Naive thymus-derived CD4-positive, alpha-beta T cell (primary cell): ENCODE results near the gene ZNF804B. TPM values are rescaled to one million over a fixed set of nuclear protein-coding genes. Genes with fewer than 3 reads are reported as not detected.

ENCODE experiments used
- ATAC-seq: fragments of 150-1000 bp; cut with Tn5 transposase; 2 replicates; pipeline ENCODE4 v1.10.0; 2021; ENCODE audit warnings: mild to moderate bottlenecking, moderate library complexity
- CTCF ChIA-PET: fragments of 350-600 bp; sonication (Branson Sonifier 250); formaldehyde crosslinking; loops from one replicate; lab custom pipeline; 2021; ENCODE audit warnings: antibody characterized with exemption; lab: Charles Lee
- POLR2A ChIA-PET: fragments of 350-600 bp; sonication (Branson Sonifier 250); formaldehyde crosslinking; loops from one replicate; lab custom pipeline; 2021; ENCODE audit warnings: antibody characterized with exemption, inconsistent platforms; lab: Charles Lee
- DNase-seq, 9 donors: peaks; one replicate each; pipeline versions ENCODE4 v3.0.0 to v3.0.0-alpha.2; 2020 to 2022; ENCODE audit warnings: mixed read lengths in 1 of 9
- H3K27ac ChIP-seq: one replicate; pipeline ENCODE4 v1.7.0; 2013; ENCODE audit warnings: mild to moderate bottlenecking, low read depth, low read length, moderate library complexity
- H3K27me3 ChIP-seq, 2 donors: one replicate each; pipeline ENCODE4 v1.7.0; 2013; ENCODE audit warnings: low read length in 2 of 2, mild to moderate bottlenecking in 2 of 2, moderate library complexity in 2 of 2; ENCODE audit not compliant: control insufficient read depth in 2 of 2, insufficient read depth in 2 of 2
- H3K36me3 ChIP-seq, 3 experiments: 1 replicate in 2 of 3; 2 replicates in 1 of 3; pipeline ENCODE4 v1.7.0; 2013; ENCODE audit warnings: low read length in 3 of 3, mild to moderate bottlenecking in 3 of 3, moderate library complexity in 1 of 3; ENCODE audit not compliant: insufficient read depth in 3 of 3, control insufficient read depth in 2 of 3
- H3K4me1 ChIP-seq, 2 donors: one replicate each; pipeline ENCODE4 v1.7.0; 2013; ENCODE audit warnings: low read length in 2 of 2, mild to moderate bottlenecking in 2 of 2, moderate library complexity in 1 of 2; ENCODE audit not compliant: control insufficient read depth in 2 of 2, insufficient read depth in 2 of 2
- H3K4me3 ChIP-seq: 2 replicates; pipeline ENCODE4 v1.7.0; 2013; ENCODE audit warnings: mild to moderate bottlenecking, low read length
- H3K9me3 ChIP-seq, 3 experiments: 1 replicate in 2 of 3; 2 replicates in 1 of 3; pipeline ENCODE4 v1.7.0; 2013; ENCODE audit warnings: low read length in 3 of 3; ENCODE audit not compliant: control insufficient read depth in 2 of 3
- H3K27ac Mint-ChIP-seq, 9 donors: one replicate each; pipeline ENCODE4 v1.8.0; 2020 to 2022; ENCODE audit warnings: mixed read lengths in 9 of 9, mild to moderate bottlenecking in 8 of 9, moderate library complexity in 5 of 9, inconsistent platforms in 2 of 9
- H3K27me3 Mint-ChIP-seq, 5 donors: one replicate each; pipeline ENCODE4 v1.8.0; 2021 to 2022; ENCODE audit warnings: mixed read lengths in 5 of 5, mild to moderate bottlenecking in 1 of 5
- H3K36me3 Mint-ChIP-seq, 5 donors: one replicate each; pipeline ENCODE4 v1.8.0; 2020 to 2022; ENCODE audit warnings: mixed read lengths in 5 of 5, mild to moderate bottlenecking in 3 of 5, inconsistent platforms in 1 of 5
- H3K4me1 Mint-ChIP-seq, 7 donors: one replicate each; pipeline ENCODE4 v1.8.0; 2020 to 2022; ENCODE audit warnings: mixed read lengths in 7 of 7, mild to moderate bottlenecking in 3 of 7, inconsistent platforms in 1 of 7
- H3K4me3 Mint-ChIP-seq, 10 donors: one replicate each; pipeline ENCODE4 v1.8.0; 2020 to 2022; ENCODE audit warnings: mild to moderate bottlenecking in 10 of 10, mixed read lengths in 10 of 10, moderate library complexity in 6 of 10, inconsistent platforms in 2 of 10
- H3K9me3 Mint-ChIP-seq, 11 donors: one replicate each; pipeline ENCODE4 v1.8.0; 2020 to 2022; ENCODE audit warnings: mixed read lengths in 11 of 11, mild to moderate bottlenecking in 4 of 11, inconsistent platforms in 1 of 11, moderate library complexity in 1 of 11
- intact Hi-C, 2 donors: fragments of 100-400 bp; cut with micrococcal nuclease; formaldehyde crosslinking; loops; one replicate each; pipeline ENCODE4 v1.15.1; 2023
- polyA plus RNA-seq, 2 donors: library from polyadenylated mRNA; unstranded; fragments of 300-500 nt; fragmentation: Illumina TruSeq; gene quantifications; one replicate each; pipeline ENCODE4 v1.2.3, GENCODE V29; 2021
- total RNA-seq, 6 experiments: library from RNA in 5 of 6; stranded (reverse) in 5 of 6; gene quantifications; 1 replicate in 5 of 6; 2 replicates in 1 of 6; pipeline ENCODE4 v1.2.3 and lab custom pipeline; 2021 to 2026

Gene ZNF804B
- total and polyA plus RNA-seq, 7 experiments from 2014 or later, result not detected

DNA sequence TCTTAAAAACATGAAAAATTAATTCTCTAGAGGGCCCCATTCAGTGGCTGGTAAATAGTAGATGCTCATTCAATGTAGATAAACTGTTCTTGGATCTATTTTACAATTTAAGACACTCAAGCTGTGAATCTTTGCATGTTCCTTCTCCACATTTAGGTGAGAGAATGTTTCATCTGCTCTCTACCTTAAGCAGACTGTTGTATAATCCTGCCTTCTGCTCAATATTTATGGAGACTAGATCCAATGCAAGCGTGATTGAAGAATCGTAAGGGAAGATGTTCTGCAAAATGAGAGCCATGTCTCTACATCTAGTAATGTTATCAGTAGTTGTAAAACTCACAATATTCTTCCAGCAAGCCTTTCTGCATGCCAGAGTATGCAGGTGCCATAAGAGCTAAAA lies 151.0 kb downstream of the ZNF804B start:
- H3K27me3 Mint-ChIP-seq, result no peaks in the 10 kb centered on the region
- intact Hi-C loops, result loop anchor here in 1 of 2 donors (2.0 kb wide), 1 partner anchor 712 kb away; no protein-coding TSS in a partner anchor
- no peaks in the 10 kb centered on the region for H3K4me1 Mint-ChIP-seq
- H3K36me3 Mint-ChIP-seq, result no peaks in the 10 kb centered on the region
- Histone ChIP-seq H3K4me1 (no peaks in the 10 kb centered on the region), H3K9me3 (no peaks in the 10 kb centered on the region), H3K27me3 (no peaks in the 10 kb centered on the region), H3K4me3 (no peak overlapping the region), H3K36me3 (no peaks in the 10 kb centered on the region), H3K27ac (no peak overlapping the region)
- H3K4me3 Mint-ChIP-seq, result no peak overlapping the region
- peaks cover 0 to 3% (median 0%) of the 10 kb centered on the region in 11 donors for H3K9me3 Mint-ChIP-seq
- ChIA-PET POLR2A (no interaction called here), CTCF (no interaction called here)
- no peak overlapping the region for H3K27ac Mint-ChIP-seq
- ATAC-seq (no peak), DNase-seq (no peak)

DNA sequence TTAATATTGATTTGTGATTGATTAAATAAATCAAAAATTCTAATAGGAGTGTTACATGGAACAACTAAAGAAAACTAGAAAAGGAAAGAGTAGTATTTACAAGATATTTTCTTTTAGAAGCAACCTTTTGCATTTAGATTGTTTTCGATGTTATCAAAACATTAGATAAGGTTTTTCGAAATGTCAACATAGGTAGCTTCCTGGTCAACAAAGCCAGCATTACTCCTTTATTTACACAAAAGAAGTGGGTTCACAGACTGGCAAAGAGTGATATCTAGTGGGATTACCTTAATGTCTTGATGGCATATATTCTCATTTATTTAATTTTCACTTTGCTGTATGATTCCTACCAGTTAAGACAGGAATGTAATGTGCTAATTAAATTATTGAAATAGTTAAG lies 153.4 kb downstream of the ZNF804B start:
- Histone ChIP-seq H3K4me1 (no peaks in the 10 kb centered on the region), H3K27me3 (no peaks in the 10 kb centered on the region), H3K4me3 (no peak overlapping the region), H3K36me3 (no peaks in the 10 kb centered on the region), H3K9me3 (no peaks in the 10 kb centered on the region), H3K27ac (no peak overlapping the region)
- ATAC-seq (no peak), DNase-seq (no peak)
- no peaks in the 10 kb centered on the region for H3K36me3 Mint-ChIP-seq
- H3K27ac Mint-ChIP-seq, result no peak overlapping the region
- CTCF ChIA-PET, result no interaction called here
- POLR2A ChIA-PET, result no interaction called here
- no peaks in the 10 kb centered on the region for H3K4me1 Mint-ChIP-seq
- no peaks in the 10 kb centered on the region for H3K9me3 Mint-ChIP-seq
- intact Hi-C loops, result no loop called here
- H3K27me3 Mint-ChIP-seq, result no peaks in the 10 kb centered on the region
- no peak overlapping the region for H3K4me3 Mint-ChIP-seq

DNA sequence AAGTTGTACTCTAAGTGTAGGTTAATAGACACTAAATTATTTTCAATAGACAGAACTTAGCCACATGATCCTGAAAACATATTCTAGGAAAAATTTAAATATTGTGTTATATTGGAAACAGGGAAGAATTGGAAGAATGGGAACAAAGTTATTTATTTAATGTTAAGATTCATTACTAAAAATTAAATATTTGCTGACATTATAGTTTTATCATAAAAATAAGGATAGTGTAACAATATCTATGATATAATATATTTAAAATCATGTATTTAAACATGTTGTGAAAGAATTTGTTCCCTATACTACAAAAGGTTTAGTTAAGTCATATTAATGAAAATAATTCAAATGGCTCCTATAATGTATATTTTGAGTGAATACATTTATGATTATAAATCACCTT lies 156.1 kb downstream of the ZNF804B start:
- no peak for ATAC-seq
- CTCF ChIA-PET, result no interaction called here
- intact Hi-C loops, result no loop called here
- Mint-ChIP-seq H3K27me3 (no peaks in the 10 kb centered on the region), H3K9me3 (no peaks in the 10 kb centered on the region), H3K27ac (no peak overlapping the region), H3K36me3 (no peaks in the 10 kb centered on the region), H3K4me3 (no peak overlapping the region), H3K4me1 (no peaks in the 10 kb centered on the region)
- Histone ChIP-seq H3K36me3 (no peaks in the 10 kb centered on the region), H3K27me3 (no peaks in the 10 kb centered on the region), H3K9me3 (no peaks in the 10 kb centered on the region), H3K4me3 (no peak overlapping the region), H3K27ac (no peak overlapping the region), H3K4me1 (no peaks in the 10 kb centered on the region)
- POLR2A ChIA-PET, result no interaction called here
- DNase-seq, result no peak

DNA sequence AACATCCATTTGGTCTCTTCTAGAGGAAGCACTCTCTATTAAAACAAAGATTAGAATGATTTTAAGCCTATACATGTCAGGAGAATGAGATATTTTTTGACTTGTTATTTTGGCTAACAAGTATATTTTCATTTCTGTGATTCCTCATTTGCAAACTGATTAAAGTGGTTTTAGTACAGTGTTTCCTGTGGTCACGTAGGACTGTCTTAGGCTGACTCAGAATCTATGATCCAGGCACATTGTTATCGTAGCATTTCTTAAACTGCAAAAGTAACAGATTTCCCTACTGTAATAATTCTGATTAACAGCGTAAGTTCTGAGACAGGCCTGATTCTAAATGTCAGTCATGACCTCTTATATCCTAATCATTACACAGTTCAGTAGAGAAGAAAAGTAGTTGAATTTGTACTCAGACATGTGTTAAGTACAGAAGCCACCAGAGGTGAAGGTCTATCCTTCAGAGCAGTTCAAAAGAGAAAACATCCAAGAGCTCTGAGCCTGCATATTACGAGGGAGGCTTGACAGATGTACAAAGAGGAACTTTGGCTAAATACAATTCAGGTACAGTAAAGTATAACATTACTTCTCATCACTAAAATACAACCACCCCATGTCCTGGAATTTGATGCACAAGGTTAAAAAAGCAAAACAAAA lies 160.1 kb downstream of the ZNF804B start:
- no peak for DNase-seq
- Histone ChIP-seq H3K36me3 (no peaks in the 10 kb centered on the region), H3K9me3 (no peaks in the 10 kb centered on the region), H3K27me3 (no peaks in the 10 kb centered on the region), H3K4me3 (no peak overlapping the region), H3K27ac (no peak overlapping the region), H3K4me1 (no peaks in the 10 kb centered on the region)
- Mint-ChIP-seq H3K4me3 (no peak overlapping the region), H3K9me3 (no peaks in the 10 kb centered on the region), H3K36me3 (no peaks in the 10 kb centered on the region), H3K27me3 (peaks cover 0 to 5% (median 0%) of the 10 kb centered on the region in 5 donors), H3K4me1 (no peaks in the 10 kb centered on the region), H3K27ac (no peak overlapping the region)
- ChIA-PET CTCF (no interaction called here), POLR2A (no interaction called here)
- intact Hi-C loops, result no loop called here
- ATAC-seq, result no peak

DNA sequence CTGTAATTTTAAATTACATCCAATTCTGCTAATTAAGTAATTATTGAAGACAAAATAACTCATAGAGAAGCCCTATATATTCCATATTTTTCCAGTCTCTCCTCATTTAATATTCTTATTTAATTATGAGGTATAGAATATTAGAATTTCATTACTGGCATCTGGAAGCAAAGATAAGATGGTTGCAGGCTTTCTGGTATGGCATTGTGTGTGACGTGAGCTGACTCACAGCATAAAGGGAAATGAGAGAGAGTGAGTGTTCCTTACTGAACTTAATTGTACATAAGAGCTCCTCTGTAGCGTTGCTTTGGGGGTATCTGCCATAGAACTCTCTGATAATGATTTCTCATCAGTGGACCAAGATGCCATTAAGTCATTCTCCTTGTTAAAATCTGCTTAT lies 163.4 kb downstream of the ZNF804B start:
- intact Hi-C loops, result no loop called here

DNA sequence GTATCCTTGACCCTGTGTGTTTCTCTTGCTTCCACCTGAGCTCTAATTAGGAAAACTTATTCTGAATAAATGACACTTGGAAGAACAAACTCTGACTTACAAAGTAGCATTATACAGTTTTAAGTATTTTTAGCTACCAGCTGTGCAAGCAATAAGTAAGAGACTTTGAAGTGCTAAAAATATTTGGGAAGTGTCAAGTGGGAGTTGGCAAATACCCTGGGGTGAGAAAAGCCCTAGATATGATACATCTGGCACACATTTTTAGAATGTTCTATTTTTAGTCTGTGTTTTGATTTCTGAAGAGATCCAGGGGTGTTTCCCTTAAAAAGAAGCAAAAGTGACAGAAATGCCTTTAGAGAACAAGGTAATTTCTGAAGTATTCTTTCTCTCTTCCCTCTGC lies 168.8 kb downstream of the ZNF804B start:
- no peak overlapping the region for H3K4me3 ChIP-seq
- CTCF ChIA-PET, result no interaction called here
- no peak overlapping the region for H3K4me3 Mint-ChIP-seq

More for the DNA sequence above, 163.4 kb downstream of the ZNF804B start:
- no peaks in the 10 kb centered on the region for H3K9me3 Mint-ChIP-seq
- H3K4me3 Mint-ChIP-seq, result no peak overlapping the region
- no peaks in the 10 kb centered on the region for H3K9me3 ChIP-seq
- H3K36me3 ChIP-seq, result no peaks in the 10 kb centered on the region
- H3K4me3 ChIP-seq, result no peak overlapping the region
- no peak for DNase-seq
- no peaks in the 10 kb centered on the region for H3K4me1 ChIP-seq
- no peaks in the 10 kb centered on the region for H3K27me3 ChIP-seq
- no peaks in the 10 kb centered on the region for H3K4me1 Mint-ChIP-seq
- no peak for ATAC-seq
- no peak overlapping the region for H3K27ac Mint-ChIP-seq
- no peak overlapping the region for H3K27ac ChIP-seq
- H3K36me3 Mint-ChIP-seq, result no peaks in the 10 kb centered on the region
- ChIA-PET CTCF (no interaction called here), POLR2A (no interaction called here)
- H3K27me3 Mint-ChIP-seq, result peaks cover 0 to 9% (median 5%) of the 10 kb centered on the region in 5 donors

DNA sequence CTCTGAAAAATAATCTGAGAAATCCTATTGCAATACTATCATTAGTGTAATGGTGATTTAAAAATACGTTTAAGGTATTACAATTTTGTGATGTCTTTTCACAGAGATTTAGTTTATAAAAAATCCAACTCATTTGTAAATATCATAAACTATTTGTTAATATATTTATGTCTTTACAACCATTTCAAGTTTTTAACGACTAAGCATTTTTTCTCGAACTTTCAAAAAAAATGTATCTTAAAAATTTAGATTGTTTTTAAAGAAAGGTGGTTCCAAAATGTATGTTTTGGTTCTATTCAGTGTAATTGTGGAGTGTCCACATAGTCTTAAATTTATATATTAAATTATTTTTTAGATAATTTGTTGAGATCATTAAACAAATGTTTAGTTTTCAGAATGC lies 170.2 kb downstream of the ZNF804B start:
- ChIA-PET POLR2A (no interaction called here), CTCF (no interaction called here)
- DNase-seq (no peak), ATAC-seq (no peak)
- intact Hi-C loops, result no loop called here
- Histone ChIP-seq H3K9me3 (no peaks in the 10 kb centered on the region), H3K4me1 (no peaks in the 10 kb centered on the region), H3K36me3 (no peaks in the 10 kb centered on the region), H3K27ac (no peak overlapping the region), H3K27me3 (no peaks in the 10 kb centered on the region), H3K4me3 (no peak overlapping the region)
- Mint-ChIP-seq H3K9me3 (peaks cover 0 to 5% (median 0%) of the 10 kb centered on the region in 11 donors), H3K27ac (no peak overlapping the region), H3K4me1 (no peaks in the 10 kb centered on the region), H3K36me3 (no peaks in the 10 kb centered on the region), H3K27me3 (peaks cover 0 to 15% (median 6%) of the 10 kb centered on the region in 5 donors), H3K4me3 (no peak overlapping the region)

More for the DNA sequence above, 168.8 kb downstream of the ZNF804B start:
- no peak for ATAC-seq
- Histone ChIP-seq H3K27me3 (no peaks in the 10 kb centered on the region), H3K27ac (no peak overlapping the region), H3K9me3 (no peaks in the 10 kb centered on the region), H3K4me1 (no peaks in the 10 kb centered on the region), H3K36me3 (no peaks in the 10 kb centered on the region)
- intact Hi-C loops, result no loop called here
- H3K36me3 Mint-ChIP-seq, result no peaks in the 10 kb centered on the region
- peaks cover 0 to 11% (median 0%) of the 10 kb centered on the region in 5 donors for H3K27me3 Mint-ChIP-seq
- no peak overlapping the region for H3K27ac Mint-ChIP-seq
- DNase-seq, result no peak
- H3K9me3 Mint-ChIP-seq, result peaks cover 0 to 5% (median 0%) of the 10 kb centered on the region in 11 donors
- no peaks in the 10 kb centered on the region for H3K4me1 Mint-ChIP-seq
- POLR2A ChIA-PET, result no interaction called here
